ENCODE data around the gene ZFHX3.
"Not testable (repeated sequence)": the region's sequence is repeated elsewhere in the genome, so short reads cannot be mapped to it uniquely, and the experiment has no call there.

Gene ZFHX3

DNA sequence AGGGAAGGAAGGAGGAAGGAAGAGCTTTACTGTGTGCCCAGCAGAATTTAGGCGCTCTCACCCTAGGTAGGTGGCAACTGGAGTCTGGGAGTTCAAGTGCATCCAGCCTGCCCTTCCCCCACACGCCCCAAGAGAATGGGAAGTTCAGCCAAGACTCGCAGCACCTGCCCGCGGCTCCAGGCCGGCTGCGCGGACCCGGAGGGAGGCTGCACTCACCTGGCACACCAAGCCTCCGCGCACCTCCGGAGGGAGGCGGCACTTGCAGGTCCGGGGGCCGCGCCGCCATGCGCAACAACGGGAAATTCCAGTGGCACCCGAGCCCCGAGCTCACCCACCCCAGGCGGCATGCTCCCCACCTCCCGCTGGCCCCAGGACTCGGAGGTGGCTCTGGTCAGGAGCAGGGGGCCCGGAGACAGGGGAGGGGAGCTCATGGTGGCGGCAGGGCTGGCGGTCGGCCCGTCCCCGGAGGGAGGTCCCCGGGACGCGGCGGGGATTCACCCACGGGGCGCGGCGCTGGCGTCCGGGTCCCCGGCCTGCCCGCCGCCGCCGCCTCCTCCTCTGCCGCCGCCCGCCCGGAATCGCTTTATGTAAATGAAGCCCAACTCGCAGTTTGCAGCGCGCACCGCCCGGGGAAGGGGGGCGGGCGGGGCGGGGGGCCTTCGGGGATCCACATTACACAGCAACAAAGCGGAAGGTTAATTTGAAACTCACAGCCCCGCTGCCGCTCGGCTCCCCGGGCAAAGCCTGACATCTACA is at the start of gene ZFHX3:
ZFHX3 (minus strand) TSS at position 593 of the 756 bp plus-strand sequence. CDS start 87,983 bp downstream, outside the sequence.
- peak; percentile 13 to 16 for DNase-seq

DNA sequence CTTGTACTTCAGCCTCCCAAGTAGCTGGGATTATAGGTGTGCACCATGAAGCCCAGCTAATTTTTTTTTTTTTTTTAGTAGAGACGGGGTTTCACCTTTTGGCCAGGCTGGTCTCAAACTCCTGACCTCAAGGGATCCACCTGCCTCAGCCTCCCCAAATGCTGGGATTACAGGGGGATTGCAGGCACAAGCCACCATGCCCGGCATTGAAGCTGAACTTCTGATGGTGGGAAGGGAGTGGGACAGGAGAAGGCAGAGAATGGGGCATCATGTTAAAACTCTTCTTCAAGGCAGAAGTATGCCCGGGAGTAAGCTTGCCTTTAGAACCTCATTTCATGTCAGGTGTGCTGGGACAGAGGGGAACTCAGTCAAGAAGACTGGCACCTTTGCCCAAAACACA is 48.6 kb upstream of the ZFHX3 start:
- no peak for DNase-seq

- DNase-seq, result no peak
Measured at GRCh38 chr16:73095885-73096421, 48.0 kb upstream of the ZFHX3 start.

DNA sequence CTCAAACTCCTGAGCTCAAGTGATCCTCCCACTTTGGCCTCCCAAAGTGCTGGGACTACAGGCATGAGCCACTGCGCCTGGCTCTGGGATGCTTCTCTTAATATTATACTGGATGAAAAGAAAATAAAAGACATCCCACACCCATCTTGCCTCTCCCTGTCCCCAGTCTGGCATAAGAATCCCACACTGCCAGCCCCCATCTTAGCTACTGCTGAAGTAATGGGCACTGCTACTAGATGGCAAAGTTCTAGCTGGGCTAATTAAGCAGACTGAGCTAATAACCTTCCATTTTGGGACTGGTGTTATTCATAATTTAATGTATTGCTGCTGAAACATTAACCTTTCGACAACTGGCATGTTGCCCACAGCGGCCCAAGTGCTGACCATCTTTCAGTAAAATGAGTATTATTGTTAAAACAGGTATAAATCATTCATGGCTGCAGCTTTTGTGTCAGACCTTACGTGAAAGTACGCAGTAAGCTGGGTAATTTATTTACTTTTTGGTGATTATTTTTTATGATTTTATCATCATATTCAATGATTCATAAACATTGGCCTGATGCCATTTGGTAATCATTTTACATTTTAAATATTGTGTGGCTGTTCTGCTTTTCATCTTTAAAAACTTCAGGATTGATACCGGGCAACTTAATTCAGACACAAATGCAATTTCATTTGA is 47.4 kb upstream of the ZFHX3 start:
- no peak for DNase-seq

- DNase-seq, result no peak
Measured at GRCh38 chr16:73094371-73094770, 46.4 kb upstream of the ZFHX3 start.

GRCh38 chr16:73093146-73094144 is 45.5 kb upstream of the ZFHX3 start:
- no peak for DNase-seq

DNA sequence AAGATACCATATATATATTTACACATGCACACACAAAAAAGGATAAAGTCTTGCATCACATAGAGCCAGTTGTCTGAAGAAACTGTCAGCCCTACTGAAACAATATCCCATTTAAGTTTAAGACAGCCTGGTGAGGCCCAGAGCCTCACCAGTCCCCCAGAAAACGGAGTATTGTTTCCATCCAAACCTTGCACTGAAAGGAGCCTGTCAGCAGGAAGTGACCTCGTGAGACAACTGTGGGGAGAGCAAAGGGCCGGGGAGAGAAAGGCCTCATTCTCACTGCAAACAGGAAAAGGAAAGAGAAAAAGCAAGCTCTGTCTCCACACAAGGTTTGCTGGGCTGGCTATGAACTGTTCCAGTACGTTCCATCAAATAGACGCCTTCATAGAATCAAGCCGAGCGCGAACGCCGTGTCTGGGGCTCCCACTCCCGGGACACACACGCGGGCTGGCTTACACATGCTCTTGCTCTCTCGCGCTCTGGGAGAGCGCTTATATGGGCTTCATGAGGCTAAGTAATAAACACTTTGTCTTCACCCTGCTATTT is 44.4 kb upstream of the ZFHX3 start:
- DNase-seq, result no peak

- no peak for DNase-seq
Measured at GRCh38 chr16:73091174-73091573, 43.2 kb upstream of the ZFHX3 start.

DNA sequence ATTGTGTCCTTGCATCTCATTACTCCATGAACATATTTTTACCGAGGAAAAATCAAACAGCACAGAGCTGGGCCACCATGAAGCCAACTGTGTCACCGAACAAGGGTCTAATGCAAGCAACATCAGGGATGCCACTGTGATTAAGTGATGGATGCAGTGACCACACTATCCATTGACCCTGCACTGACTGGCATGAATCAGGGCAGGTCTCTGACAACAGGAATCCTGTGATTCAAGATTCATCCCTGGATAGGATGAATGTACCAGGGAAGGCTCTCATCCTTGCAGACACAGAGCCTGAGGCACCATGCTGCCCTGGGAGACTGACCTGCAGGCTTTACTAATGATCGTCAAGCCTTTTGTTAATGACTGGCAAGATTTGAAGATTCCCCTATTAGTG is 41.5 kb upstream of the ZFHX3 start:
- no peak for DNase-seq

- no peak for DNase-seq
Measured at GRCh38 chr16:73086108-73086507, 38.2 kb upstream of the ZFHX3 start.

GRCh38 chr16:73083271-73083670 is 35.3 kb upstream of the ZFHX3 start:
- DNase-seq, result no peak

DNA sequence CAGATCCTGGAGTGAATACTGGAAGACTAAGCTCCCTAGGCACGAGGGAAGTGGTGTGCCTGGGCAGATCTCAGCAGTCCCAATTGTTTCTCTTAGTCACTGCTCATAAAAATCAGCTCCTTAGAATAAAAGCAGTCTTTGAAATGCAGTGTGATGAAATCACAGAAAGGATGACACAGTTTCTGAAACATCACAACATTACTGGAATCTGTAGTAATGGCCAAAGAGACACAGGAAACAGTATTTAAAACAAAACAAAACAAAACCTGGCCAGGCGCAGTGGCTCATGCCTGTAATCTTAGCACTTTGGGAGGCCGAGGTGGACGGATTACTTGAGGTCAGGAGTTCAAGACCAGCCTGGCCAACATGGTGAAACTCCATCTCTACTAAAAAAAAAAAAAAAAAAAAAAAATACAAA is 34.7 kb upstream of the ZFHX3 start:
- DNase-seq, result not testable (repeated sequence)

GRCh38 chr16:73080931-73081330 is 33.0 kb upstream of the ZFHX3 start:
- DNase-seq, result no peak

DNA sequence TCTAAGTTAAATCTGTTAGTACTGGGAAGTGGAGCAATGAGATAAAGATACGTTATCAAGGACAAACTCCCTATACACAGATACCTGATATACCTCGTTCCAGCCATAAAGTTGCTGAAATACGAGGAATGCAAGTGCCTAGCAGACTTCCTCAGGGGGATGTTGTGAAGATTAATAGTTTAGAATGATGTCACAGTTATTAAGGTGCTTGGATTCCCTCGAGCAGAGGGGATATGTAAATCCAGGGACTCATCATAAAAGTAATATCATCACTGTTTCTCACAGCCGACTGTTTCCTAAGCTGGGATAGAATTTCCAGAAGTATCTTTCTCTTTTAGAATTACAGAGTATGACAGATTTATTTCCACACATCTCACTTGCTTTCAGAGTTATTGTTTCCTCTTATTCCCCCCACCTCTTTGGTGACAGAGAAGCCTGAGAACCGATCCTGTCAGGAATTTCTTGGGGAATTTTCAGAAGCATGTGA is 28.4 kb upstream of the ZFHX3 start:
- DNase-seq, result no peak

GRCh38 chr16:73074382-73074781 is 26.5 kb upstream of the ZFHX3 start:
- no peak for DNase-seq

DNA sequence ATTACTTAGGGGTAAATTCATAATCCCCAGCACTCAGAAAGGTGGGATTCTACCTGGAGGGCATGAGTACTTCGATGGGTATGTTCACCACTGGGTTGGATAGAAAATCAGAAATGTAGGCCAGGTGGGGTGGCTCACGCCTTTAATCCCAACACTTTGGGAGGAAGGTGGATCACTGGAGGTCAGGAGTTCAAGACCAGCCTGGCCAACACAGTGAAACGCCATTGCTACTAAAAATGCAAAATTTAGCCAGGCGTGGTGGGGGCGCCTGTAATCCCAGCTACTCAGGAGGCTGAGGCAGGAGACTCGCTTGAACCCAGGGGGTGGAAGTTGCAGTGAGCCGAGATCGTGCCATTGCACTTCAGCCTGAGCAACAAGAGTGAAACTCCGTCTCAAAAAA is 24.1 kb upstream of the ZFHX3 start:
- not testable (repeated sequence) for DNase-seq

- DNase-seq, result no peak
Measured at GRCh38 chr16:73071131-73071940, 23.4 kb upstream of the ZFHX3 start.

- no peak for DNase-seq
Measured at GRCh38 chr16:73069581-73070262, 21.8 kb upstream of the ZFHX3 start.

GRCh38 chr16:73068541-73069401 is 20.8 kb upstream of the ZFHX3 start:
- no peak for DNase-seq
